Gastroesophageal sphincter (tissue), 3 donors: ENCODE measurements around the gene BDH1.

ENCODE experiments used
- EP300 ChIP-seq: sonication (generic); formaldehyde crosslinking; IDR thresholded peaks from one replicate; pipeline ENCODE4 v1.6.1; 2017; ENCODE audit warnings: antibody characterized with exemption, mild to moderate bottlenecking
- POLR2A ChIP-seq, 2 donors: fragments of 450-650 bp; IDR thresholded peaks; one replicate each; pipeline ENCODE4 v1.6.1; 2017; ENCODE audit warnings: antibody characterized with exemption in 2 of 2, mild to moderate bottlenecking in 2 of 2, moderate library complexity in 1 of 2
- POLR2AphosphoS5 ChIP-seq: sonication (generic); formaldehyde crosslinking; IDR thresholded peaks from one replicate; pipeline ENCODE4 v1.6.1; 2017; ENCODE audit warnings: antibody characterized with exemption
- TF ChIP-seq, protein P1 (sequence below), 4 experiments: fragments of 200-600 bp in 2 of 4; fragments of 450-650 bp in 2 of 4; sonication (generic) in 1 of 4; IDR thresholded peaks; one replicate each; pipeline ENCODE4 v1.5.1; 2017 to 2019; ENCODE audit warnings: antibody characterized with exemption in 4 of 4, mild to moderate bottlenecking in 2 of 4, moderate library complexity in 2 of 4

DNA sequence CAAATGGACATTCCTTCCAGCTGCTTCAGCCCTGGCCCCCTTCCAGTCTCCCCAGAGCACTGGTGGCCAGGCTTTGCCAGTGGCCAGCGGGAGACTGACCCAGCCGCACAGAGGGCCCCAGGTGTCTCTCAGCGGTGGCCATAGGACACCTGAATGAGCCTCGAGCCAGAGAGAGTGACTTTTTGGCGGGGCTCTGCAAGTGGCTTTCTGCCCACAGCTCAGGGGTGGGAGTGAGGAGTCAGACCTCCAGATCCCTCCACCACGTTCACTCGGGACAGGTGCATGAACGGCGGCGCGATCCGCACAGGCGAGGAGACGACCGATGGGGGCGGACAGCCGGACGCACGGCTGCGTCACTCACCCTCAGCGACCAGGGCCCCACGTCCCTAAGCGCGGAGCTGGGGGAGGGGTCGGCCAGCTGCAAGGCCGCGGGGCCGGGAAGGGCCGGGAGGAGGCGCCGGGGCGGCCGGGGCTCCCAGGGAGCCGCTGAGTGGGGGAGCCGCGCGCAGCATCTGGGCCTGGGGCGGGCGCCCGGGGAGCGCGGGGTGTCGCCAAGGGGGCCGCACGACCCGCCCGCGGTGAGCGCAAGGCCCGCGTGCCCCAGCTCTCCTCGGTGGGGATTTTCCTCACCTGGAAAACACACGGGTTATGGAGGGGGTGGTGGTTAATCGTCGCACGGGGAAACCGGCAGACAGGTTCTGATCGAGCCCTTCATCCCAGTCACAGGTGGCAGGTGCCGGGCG, 57.1 kb downstream of the BDH1 start:
- no peak for TF ChIP-seq POLR2A (IDR thresholded peaks at IDR 0.05)
- no peak for TF ChIP-seq EP300
- TF ChIP-seq, protein P1, sequence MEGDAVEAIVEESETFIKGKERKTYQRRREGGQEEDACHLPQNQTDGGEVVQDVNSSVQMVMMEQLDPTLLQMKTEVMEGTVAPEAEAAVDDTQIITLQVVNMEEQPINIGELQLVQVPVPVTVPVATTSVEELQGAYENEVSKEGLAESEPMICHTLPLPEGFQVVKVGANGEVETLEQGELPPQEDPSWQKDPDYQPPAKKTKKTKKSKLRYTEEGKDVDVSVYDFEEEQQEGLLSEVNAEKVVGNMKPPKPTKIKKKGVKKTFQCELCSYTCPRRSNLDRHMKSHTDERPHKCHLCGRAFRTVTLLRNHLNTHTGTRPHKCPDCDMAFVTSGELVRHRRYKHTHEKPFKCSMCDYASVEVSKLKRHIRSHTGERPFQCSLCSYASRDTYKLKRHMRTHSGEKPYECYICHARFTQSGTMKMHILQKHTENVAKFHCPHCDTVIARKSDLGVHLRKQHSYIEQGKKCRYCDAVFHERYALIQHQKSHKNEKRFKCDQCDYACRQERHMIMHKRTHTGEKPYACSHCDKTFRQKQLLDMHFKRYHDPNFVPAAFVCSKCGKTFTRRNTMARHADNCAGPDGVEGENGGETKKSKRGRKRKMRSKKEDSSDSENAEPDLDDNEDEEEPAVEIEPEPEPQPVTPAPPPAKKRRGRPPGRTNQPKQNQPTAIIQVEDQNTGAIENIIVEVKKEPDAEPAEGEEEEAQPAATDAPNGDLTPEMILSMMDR (IDR thresholded peaks at IDR 0.05), result no peak
- TF ChIP-seq POLR2AphosphoS5, result no peak
